ENCODE measurements around the gene ASS1.

DNA sequence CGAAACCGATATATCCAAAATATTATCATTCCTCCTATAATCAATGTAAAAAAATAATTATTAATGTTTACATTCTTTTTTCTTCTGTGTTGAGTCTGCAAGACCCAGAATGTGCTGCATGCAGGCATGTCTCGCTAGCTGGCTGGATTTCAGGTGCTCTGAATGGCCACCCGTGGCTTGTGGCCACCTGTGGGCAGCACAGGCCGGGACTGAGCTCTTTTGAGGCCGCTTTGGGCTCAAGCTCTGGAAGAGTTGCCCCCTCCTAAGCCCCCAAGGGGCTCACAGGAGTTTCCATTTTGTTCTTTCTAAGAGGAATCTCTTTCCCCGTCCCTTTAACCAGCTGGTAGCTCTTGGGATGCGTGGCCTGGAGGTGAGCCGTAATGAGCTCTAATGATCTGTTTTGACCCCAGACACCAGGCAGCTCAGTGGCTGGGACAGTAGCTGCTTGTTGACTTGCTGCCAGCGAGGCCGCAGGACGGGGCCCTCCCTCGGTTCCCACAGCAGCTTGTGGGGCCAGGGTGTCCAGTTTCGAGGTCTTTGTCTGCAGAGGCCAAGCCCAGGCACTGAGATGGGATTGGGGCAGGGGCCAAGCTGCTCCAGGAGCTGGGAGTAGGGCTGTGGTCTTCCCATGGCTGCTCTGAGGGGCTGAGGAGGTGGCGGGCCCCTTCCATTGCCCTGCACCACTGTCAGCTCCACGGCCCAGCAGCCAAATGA, 20.8 kb downstream of the ASS1 start:
- TF ChIP-seq, protein P1, sequence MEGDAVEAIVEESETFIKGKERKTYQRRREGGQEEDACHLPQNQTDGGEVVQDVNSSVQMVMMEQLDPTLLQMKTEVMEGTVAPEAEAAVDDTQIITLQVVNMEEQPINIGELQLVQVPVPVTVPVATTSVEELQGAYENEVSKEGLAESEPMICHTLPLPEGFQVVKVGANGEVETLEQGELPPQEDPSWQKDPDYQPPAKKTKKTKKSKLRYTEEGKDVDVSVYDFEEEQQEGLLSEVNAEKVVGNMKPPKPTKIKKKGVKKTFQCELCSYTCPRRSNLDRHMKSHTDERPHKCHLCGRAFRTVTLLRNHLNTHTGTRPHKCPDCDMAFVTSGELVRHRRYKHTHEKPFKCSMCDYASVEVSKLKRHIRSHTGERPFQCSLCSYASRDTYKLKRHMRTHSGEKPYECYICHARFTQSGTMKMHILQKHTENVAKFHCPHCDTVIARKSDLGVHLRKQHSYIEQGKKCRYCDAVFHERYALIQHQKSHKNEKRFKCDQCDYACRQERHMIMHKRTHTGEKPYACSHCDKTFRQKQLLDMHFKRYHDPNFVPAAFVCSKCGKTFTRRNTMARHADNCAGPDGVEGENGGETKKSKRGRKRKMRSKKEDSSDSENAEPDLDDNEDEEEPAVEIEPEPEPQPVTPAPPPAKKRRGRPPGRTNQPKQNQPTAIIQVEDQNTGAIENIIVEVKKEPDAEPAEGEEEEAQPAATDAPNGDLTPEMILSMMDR (conservative IDR thresholded peaks at IDR 0.05; ENCODE audit: low read depth, low read length) = no peak
- no peak for TF ChIP-seq EZH2 (IDR thresholded peaks at IDR 0.05; ENCODE audit: borderline replicate concordance, low read depth, low read length, poor library complexity, severe bottlenecking)
